Effector CD4-positive, alpha-beta T cell (primary cell): ENCODE results near the gene TNFRSF14.

ENCODE experiments used
- DNase-seq: peaks from one replicate; pipeline ENCODE4 v3.0.0-alpha.2; 2020

TNFRSF14 gene

DNA sequence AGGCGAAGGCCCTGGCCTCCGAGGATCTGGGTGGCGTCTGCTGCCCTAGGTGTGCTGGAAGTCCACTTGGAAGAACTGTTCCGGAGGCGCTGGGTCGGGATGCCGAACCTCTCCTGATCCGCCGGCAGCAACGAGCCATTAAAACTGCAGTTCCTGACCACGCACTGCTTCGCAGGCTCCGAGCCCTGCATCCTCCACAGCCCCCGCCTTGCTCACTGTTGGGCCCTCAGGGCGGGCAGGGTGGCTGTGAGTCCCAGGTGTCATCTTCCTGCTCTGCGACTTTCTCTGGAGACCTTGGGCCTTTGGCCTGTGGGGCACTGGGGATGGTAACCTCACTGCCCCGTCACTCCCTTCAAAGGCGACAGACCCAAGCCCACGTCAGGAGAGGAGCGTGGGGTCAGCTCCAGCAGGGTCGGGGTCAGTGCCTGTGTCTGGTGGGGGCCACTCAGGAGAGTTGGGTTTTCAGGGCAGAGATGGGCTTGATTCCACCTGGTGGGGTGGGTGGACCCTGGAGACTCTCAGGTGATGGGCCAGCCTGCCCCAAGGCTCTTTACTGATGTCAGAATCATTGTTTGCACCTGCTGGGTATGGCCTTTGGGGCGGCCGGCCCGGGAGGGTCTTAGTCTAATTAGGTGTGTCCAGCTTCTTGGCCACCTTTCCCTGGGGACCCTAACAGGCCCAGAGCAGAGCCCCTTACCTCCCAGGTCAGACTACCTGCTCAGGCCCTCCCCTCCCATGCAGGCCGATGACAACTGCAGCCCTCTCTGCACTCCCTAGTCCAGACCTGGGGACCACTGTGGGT is 33.5 kb downstream of the TNFRSF14 start:
- no peak for DNase-seq

- no peak for DNase-seq
These were observed 34.3 kb downstream of the TNFRSF14 start for GRCh38 chr1:2590233-2591141.

- no peak for DNase-seq
These were observed 35.0 kb downstream of the TNFRSF14 start for GRCh38 chr1:2591233-2591580.

DNA sequence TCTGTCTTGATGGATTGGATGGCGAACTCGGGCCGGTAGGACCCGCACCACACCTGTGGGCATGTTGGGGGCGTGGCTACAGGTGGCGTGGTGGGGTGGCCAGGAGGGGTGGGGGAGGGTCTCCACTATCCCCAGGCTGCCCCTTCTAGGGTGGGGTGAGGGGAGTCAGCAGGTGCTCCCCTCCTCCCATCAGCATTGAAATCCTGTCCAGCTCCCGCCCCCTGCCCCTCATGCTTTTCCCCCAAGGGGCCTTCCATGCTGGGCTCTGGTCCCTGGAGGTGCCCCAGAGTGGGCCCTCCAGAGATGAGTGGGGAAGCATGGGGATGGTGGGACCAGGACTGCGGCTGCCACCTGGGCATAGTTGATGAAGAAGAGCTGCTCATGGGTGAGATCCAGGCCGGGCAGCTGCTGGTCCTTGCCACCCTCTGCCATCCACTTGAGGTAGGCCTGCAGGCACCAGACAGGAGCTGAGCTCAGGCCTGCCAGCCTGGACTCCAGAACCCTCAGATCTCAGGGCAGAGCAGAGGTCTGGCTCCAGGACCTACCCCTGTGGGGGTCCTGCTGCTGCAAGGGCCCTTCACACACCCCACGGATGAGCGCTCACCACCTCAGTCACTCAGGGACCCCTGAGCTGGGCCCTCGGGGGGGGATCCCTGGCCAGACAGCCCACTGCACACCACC is 35.5 kb downstream of the TNFRSF14 start:
- no peak for DNase-seq

- no peak for DNase-seq
These were observed 36.5 kb downstream of the TNFRSF14 start for GRCh38 chr1:2592672-2593071.

GRCh38 chr1:2593251-2593878 is 37.2 kb downstream of the TNFRSF14 start:
- DNase-seq, result no peak

DNA sequence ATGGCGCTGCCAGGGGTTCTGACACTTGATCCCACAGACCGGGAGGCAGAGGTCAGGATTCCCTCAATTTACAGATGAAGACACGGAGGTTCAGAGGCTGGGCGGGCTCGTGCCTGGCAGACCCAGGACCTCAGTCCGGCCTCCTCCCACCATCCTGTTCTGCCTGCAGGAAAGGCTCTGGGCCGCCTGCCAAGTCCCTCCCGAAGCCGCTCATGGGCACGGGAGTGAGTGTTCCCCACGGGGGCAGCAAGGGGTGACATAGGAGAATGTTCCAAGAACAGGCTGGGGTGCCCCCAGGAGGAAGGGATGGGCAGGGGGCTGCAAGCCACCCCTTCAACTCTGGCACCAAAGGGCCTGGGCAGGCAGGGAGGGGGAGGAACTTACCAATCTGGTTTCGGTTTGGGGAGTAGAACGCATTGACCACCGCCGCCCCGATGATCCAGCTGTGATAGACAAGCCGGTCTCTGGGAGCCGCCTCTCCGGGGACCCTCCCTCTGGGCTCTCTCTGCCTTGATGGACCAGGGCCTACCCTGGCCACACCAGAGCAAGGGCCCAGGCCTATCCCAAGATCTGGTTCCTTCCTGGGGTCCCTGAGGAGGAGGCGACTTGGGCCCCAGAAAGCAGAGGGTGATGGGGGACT is 38.0 kb downstream of the TNFRSF14 start:
- no peak for DNase-seq

DNA sequence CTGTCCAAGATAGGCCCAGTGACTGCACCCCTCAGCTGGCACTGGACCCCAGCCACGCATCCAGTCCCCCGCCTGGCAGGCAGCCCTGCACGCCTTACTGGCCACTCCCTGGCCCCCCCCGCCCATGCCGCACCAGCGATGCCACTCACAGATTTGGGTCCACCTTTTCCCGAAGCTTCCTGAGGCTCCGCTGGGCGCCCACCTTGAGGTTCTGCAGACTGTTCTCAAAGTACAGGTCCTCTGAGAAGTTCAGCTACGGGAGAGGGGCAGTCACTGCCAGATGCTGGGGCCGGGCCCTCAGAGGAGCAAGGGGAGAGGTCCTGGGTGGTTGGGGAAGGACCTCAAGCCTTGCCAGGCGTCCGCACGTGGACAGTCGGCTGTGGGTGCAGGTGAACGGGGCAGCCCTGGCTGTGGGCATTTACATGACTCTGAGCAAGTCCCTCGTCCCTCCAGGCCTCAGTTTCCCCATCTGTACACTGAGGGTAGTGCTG is 38.5 kb downstream of the TNFRSF14 start:
- DNase-seq, result no peak

- no peak for DNase-seq
These were observed 39.2 kb downstream of the TNFRSF14 start for GRCh38 chr1:2595261-2595811.

GRCh38 chr1:2595812-2596529 is 39.8 kb downstream of the TNFRSF14 start:
- no peak for DNase-seq

- no peak for DNase-seq
These were observed 40.6 kb downstream of the TNFRSF14 start for GRCh38 chr1:2596530-2597333.

GRCh38 chr1:2597441-2598328 is 41.5 kb downstream of the TNFRSF14 start:
- DNase-seq, result no peak

- DNase-seq, result no peak
These were observed 42.3 kb downstream of the TNFRSF14 start for GRCh38 chr1:2598329-2598931.

GRCh38 chr1:2601721-2602303 is 45.6 kb downstream of the TNFRSF14 start:
- DNase-seq, result no peak

DNA sequence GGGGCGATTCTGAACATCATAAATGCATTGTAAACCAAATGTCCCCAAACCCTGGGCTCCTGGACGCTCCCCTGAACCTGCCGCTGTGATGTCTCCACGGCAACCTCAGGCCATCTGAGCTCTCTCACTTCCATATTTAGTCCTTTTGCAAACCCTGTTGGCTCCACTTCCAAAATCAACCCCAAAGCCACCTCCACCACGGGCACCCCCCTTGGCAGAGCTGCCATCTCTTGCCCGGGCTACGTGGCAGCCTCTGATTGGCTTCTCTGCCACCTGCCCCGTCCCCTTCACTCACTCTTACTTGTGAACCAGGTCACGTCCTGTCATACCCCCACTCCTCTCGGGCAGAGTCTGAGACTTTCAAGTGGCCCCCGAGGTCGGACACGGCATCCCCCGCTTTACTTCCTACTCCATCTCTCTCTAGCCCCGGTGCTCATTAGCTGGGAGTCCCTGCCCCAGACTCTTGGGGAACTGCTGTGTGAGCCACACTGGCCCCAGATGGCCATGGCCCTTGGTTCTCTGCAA is 46.2 kb downstream of the TNFRSF14 start:
- DNase-seq, result no peak

- no peak for DNase-seq
These were observed 46.8 kb downstream of the TNFRSF14 start for GRCh38 chr1:2602866-2603520.

GRCh38 chr1:2603521-2604155 is 47.5 kb downstream of the TNFRSF14 start:
- no peak for DNase-seq
